WTC11 (cell line): ENCODE results near the gene FRMD6.

Source experiments
- ESRRA ChIP-seq: sonication (generic); formaldehyde crosslinking; IDR thresholded peaks from 2 replicates; pipeline ENCODE4 v1.8.1; 2022; ENCODE audit warnings: mild to moderate bottlenecking, missing genetic modification reagents, borderline replicate concordance
- FOXK1 ChIP-seq: sonication (generic); formaldehyde crosslinking; IDR thresholded peaks from 2 replicates; pipeline ENCODE4 v1.8.0; 2022; ENCODE audit warnings: mild to moderate bottlenecking, moderate library complexity, missing genetic modification reagents
- GABPB1 ChIP-seq: sonication (generic); formaldehyde crosslinking; IDR thresholded peaks from 2 replicates; pipeline ENCODE4 v1.8.1; 2023; ENCODE audit warnings: mild to moderate bottlenecking, missing genetic modification reagents
- JUN ChIP-seq: sonication (generic); formaldehyde crosslinking; IDR thresholded peaks from 2 replicates; pipeline ENCODE4 v1.8.0; 2023; ENCODE audit warnings: mild to moderate bottlenecking, missing genetic modification reagents
- OVOL2 ChIP-seq: fragments of 250-450 bp; sonication (Bioruptor Pico); IDR thresholded peaks from 2 replicates; pipeline ENCODE4 v1.9.0; 2021; ENCODE audit warnings: mild to moderate bottlenecking, borderline replicate concordance
- ZBTB21 ChIP-seq: sonication (generic); formaldehyde crosslinking; IDR thresholded peaks from 2 replicates; pipeline ENCODE4 v1.8.1; 2023; ENCODE audit warnings: mild to moderate bottlenecking, missing genetic modification reagents, borderline replicate concordance
- ZNF138 ChIP-seq: sonication (generic); formaldehyde crosslinking; conservative IDR thresholded peaks from 2 replicates; pipeline ENCODE4 v1.8.1; 2022; ENCODE audit warnings: mild to moderate bottlenecking, moderate library complexity, missing genetic modification reagents
- ZNF232 ChIP-seq: sonication (generic); formaldehyde crosslinking; IDR thresholded peaks from 2 replicates; pipeline ENCODE4 v1.8.0; 2022; ENCODE audit warnings: mild to moderate bottlenecking, missing genetic modification reagents
- TF ChIP-seq, protein P1 (sequence below): fragments of 200-600 bp; IDR thresholded peaks from 2 replicates; pipeline ENCODE4 v1.8.0; 2022; ENCODE audit warnings: antibody characterized with exemption
- TF ChIP-seq, protein P2 (sequence below): sonication (generic); formaldehyde crosslinking; conservative IDR thresholded peaks from 2 replicates; pipeline ENCODE4 v1.8.1; 2023; ENCODE audit warnings: mild to moderate bottlenecking, low read depth, missing genetic modification reagents, moderate library complexity
- TF ChIP-seq, protein P3 (sequence below): sonication (generic); formaldehyde crosslinking; IDR thresholded peaks from 2 replicates; pipeline ENCODE4 v1.8.1; 2022; ENCODE audit warnings: low read depth, missing genetic modification reagents, borderline replicate concordance
- TF ChIP-seq, protein P4 (sequence below): sonication (generic); formaldehyde crosslinking; IDR thresholded peaks from 2 replicates; pipeline ENCODE4 v1.8.1; 2023; ENCODE audit warnings: mild to moderate bottlenecking, missing genetic modification reagents
- TF ChIP-seq, protein P5 (sequence below): sonication (generic); formaldehyde crosslinking; IDR thresholded peaks from 2 replicates; pipeline ENCODE4 v1.8.1; 2022; ENCODE audit warnings: low read depth, mild to moderate bottlenecking, moderate library complexity, missing genetic modification reagents, borderline replicate concordance

DNA sequence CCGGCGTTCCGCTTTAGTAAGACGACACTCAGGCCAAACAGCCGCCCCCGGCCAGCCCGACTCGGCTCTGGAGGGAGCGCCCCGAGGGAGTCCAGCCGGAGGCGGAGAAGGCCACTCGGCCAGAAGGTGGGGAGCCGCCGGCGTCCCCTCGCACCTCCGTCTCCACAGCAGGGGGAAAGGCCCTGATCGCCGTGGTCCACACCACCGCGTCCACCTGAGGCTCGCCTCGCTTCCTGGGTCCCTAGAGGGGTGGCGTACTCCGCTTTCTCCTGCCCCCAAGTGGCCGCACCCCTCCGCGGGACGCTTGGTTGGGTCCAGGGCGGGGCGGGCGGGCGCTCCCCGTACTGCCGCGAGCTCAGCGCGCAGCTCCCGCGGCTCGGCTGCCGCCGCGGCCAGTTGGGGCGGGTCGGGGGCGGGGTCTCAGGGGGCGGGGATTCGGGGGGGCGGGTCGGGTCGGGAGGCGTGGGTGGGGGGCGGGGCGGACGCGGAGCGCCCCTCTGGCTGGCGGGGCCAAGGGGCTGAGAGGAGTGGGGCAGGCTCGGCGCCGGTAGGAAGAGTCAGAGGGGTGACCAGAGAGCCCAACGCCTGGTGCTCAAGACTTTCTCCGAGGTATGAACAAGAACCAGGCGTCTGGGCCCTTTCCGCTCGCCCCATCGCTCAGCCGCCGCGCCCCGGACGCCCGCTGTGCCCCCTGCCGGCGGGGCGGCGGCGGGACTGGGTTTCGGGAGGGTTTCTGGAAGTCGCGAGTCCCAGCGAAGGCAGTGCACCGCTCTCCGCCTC lies at the start of gene FRMD6:
- TF ChIP-seq, protein P1, sequence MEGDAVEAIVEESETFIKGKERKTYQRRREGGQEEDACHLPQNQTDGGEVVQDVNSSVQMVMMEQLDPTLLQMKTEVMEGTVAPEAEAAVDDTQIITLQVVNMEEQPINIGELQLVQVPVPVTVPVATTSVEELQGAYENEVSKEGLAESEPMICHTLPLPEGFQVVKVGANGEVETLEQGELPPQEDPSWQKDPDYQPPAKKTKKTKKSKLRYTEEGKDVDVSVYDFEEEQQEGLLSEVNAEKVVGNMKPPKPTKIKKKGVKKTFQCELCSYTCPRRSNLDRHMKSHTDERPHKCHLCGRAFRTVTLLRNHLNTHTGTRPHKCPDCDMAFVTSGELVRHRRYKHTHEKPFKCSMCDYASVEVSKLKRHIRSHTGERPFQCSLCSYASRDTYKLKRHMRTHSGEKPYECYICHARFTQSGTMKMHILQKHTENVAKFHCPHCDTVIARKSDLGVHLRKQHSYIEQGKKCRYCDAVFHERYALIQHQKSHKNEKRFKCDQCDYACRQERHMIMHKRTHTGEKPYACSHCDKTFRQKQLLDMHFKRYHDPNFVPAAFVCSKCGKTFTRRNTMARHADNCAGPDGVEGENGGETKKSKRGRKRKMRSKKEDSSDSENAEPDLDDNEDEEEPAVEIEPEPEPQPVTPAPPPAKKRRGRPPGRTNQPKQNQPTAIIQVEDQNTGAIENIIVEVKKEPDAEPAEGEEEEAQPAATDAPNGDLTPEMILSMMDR = peak; percentile 40; the same call in 1 of the 2 replicates
- TF ChIP-seq, protein P2, sequence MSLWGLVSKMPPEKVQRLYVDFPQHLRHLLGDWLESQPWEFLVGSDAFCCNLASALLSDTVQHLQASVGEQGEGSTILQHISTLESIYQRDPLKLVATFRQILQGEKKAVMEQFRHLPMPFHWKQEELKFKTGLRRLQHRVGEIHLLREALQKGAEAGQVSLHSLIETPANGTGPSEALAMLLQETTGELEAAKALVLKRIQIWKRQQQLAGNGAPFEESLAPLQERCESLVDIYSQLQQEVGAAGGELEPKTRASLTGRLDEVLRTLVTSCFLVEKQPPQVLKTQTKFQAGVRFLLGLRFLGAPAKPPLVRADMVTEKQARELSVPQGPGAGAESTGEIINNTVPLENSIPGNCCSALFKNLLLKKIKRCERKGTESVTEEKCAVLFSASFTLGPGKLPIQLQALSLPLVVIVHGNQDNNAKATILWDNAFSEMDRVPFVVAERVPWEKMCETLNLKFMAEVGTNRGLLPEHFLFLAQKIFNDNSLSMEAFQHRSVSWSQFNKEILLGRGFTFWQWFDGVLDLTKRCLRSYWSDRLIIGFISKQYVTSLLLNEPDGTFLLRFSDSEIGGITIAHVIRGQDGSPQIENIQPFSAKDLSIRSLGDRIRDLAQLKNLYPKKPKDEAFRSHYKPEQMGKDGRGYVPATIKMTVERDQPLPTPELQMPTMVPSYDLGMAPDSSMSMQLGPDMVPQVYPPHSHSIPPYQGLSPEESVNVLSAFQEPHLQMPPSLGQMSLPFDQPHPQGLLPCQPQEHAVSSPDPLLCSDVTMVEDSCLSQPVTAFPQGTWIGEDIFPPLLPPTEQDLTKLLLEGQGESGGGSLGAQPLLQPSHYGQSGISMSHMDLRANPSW (CRISPR knock-in tag) = no peak
- TF ChIP-seq, protein P3, sequence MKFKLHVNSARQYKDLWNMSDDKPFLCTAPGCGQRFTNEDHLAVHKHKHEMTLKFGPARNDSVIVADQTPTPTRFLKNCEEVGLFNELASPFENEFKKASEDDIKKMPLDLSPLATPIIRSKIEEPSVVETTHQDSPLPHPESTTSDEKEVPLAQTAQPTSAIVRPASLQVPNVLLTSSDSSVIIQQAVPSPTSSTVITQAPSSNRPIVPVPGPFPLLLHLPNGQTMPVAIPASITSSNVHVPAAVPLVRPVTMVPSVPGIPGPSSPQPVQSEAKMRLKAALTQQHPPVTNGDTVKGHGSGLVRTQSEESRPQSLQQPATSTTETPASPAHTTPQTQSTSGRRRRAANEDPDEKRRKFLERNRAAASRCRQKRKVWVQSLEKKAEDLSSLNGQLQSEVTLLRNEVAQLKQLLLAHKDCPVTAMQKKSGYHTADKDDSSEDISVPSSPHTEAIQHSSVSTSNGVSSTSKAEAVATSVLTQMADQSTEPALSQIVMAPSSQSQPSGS (CRISPR knock-in tag) = no peak
- TF ChIP-seq FOXK1 (CRISPR knock-in tag) (no peak), GABPB1 (CRISPR knock-in tag) (no peak; the same call in 1 of the 2 replicates), OVOL2 (CRISPR knock-in tag) (no peak), ZNF232 (CRISPR knock-in tag) (no peak), ZNF138 (CRISPR knock-in tag) (no peak), ZBTB21 (CRISPR knock-in tag) (no peak), ESRRA (CRISPR knock-in tag) (no peak), JUN (CRISPR knock-in tag) (no peak)
- TF ChIP-seq, protein P4, sequence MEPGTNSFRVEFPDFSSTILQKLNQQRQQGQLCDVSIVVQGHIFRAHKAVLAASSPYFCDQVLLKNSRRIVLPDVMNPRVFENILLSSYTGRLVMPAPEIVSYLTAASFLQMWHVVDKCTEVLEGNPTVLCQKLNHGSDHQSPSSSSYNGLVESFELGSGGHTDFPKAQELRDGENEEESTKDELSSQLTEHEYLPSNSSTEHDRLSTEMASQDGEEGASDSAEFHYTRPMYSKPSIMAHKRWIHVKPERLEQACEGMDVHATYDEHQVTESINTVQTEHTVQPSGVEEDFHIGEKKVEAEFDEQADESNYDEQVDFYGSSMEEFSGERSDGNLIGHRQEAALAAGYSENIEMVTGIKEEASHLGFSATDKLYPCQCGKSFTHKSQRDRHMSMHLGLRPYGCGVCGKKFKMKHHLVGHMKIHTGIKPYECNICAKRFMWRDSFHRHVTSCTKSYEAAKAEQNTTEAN (CRISPR knock-in tag) = no peak
- TF ChIP-seq, protein P5, sequence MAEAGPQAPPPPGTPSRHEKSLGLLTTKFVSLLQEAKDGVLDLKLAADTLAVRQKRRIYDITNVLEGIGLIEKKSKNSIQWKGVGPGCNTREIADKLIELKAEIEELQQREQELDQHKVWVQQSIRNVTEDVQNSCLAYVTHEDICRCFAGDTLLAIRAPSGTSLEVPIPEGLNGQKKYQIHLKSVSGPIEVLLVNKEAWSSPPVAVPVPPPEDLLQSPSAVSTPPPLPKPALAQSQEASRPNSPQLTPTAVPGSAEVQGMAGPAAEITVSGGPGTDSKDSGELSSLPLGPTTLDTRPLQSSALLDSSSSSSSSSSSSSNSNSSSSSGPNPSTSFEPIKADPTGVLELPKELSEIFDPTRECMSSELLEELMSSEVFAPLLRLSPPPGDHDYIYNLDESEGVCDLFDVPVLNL (CRISPR knock-in tag) = no peak
